NB4 (cell line): ENCODE measurements around the gene PHF12.

ENCODE experiments used
- DNase-seq: peaks from one replicate; pipeline ENCODE4 v3.0.0; 2010; ENCODE audit warnings: low read depth
- H3K4me3 ChIP-seq: one replicate; pipeline ENCODE4 v1.5.1; 2011; ENCODE audit warnings: mild to moderate bottlenecking, low read depth, low read length, moderate library complexity
- CTCF ChIP-seq: IDR thresholded peaks from one replicate; pipeline ENCODE4 v1.5.1; 2012; ENCODE audit warnings: low read depth, low read length
- MAX ChIP-seq: IDR thresholded peaks from 2 replicates; pipeline ENCODE4 v1.6.1; 2011; ENCODE audit warnings: low read depth, low read length
- MYC ChIP-seq: IDR thresholded peaks from 2 replicates; pipeline ENCODE4 v1.6.1; 2011; ENCODE audit warnings: low read depth, low read length
- POLR2A ChIP-seq: IDR thresholded peaks from 2 replicates; pipeline ENCODE4 v1.6.1; 2011; ENCODE audit warnings: mild to moderate bottlenecking; ENCODE audit not compliant: insufficient read length; ENCODE audit errors: extremely low read depth

PHF12 gene

GRCh38 chr17:28916302-28916934, 34.9 kb downstream of the PHF12 start:
- no peak for TF ChIP-seq MYC
- TF ChIP-seq CTCF: peak; percentile 67
- peak; percentile 58 for DNase-seq
- H3K4me3 ChIP-seq: no peak overlapping the region

- H3K4me3 ChIP-seq: no peak overlapping the region
- no peak for TF ChIP-seq MYC
- no peak for TF ChIP-seq MAX
- TF ChIP-seq CTCF: no peak
- TF ChIP-seq POLR2A: no peak
- DNase-seq: no peak
Measured at GRCh38 chr17:28912938-28913333, 38.4 kb downstream of the PHF12 start.

GRCh38 chr17:28912281-28912937, 38.9 kb downstream of the PHF12 start:
- no peak for TF ChIP-seq POLR2A
- TF ChIP-seq MYC: no peak
- TF ChIP-seq CTCF: peak; percentile 64
- TF ChIP-seq MAX: no peak
- DNase-seq: peak; percentile 45
- H3K4me3 ChIP-seq: no peak overlapping the region

- no peak overlapping the region for H3K4me3 ChIP-seq
- TF ChIP-seq CTCF (no peak), MAX (no peak), POLR2A (no peak), MYC (no peak)
- no peak for DNase-seq
Measured at GRCh38 chr17:28911411-28912045, 39.8 kb downstream of the PHF12 start.

- TF ChIP-seq CTCF: no peak
- no peak for TF ChIP-seq POLR2A
- TF ChIP-seq MYC: no peak
- TF ChIP-seq MAX: no peak
- H3K4me3 ChIP-seq: no peak overlapping the region
- no peak for DNase-seq
Measured at GRCh38 chr17:28910534-28910933, 40.8 kb downstream of the PHF12 start.
